Uterus (tissue), 2 donors: Measurements from ENCODE around the gene UGGT1.

Experiments
- CTCF ChIP-seq, 4 experiments: fragments of 200-600 bp in 2 of 4; fragments of 450-650 bp in 2 of 4; sonication (generic) in 2 of 4; IDR thresholded peaks; one replicate each; pipeline ENCODE4 v1.5.1; 2016 to 2019; ENCODE audit warnings: antibody characterized with exemption in 4 of 4, mild to moderate bottlenecking in 2 of 4, moderate library complexity in 1 of 4
- POLR2A ChIP-seq, 2 donors: fragments of 450-650 bp; IDR thresholded peaks; one replicate each; pipeline ENCODE4 v1.6.1; 2016; ENCODE audit warnings: antibody characterized with exemption in 2 of 2, mild to moderate bottlenecking in 1 of 2, moderate library complexity in 1 of 2

GRCh38 chr2:128185576-128185975 lies 94.6 kb downstream of the UGGT1 start:
- no peak for TF ChIP-seq POLR2A (IDR thresholded peaks at IDR 0.05)
- no peak for TF ChIP-seq CTCF (IDR thresholded peaks at IDR 0.05)
